B cell (primary cell): ENCODE data around the gene ZEB2.

ENCODE experiments used
- EZH2 ChIP-seq: IDR thresholded peaks from 2 replicates; pipeline ENCODE4 v1.6.1; 2012; ENCODE audit warnings: borderline replicate concordance, low read depth, mild to moderate bottlenecking, moderate library complexity, low read length; ENCODE audit not compliant: insufficient read depth, poor library complexity, severe bottlenecking
- TF ChIP-seq, protein P1 (sequence below): fragments of 200-600 bp; IDR thresholded peaks from one replicate; pipeline ENCODE4 v1.8.0; 2022; ENCODE audit warnings: antibody characterized with exemption, mild to moderate bottlenecking

DNA sequence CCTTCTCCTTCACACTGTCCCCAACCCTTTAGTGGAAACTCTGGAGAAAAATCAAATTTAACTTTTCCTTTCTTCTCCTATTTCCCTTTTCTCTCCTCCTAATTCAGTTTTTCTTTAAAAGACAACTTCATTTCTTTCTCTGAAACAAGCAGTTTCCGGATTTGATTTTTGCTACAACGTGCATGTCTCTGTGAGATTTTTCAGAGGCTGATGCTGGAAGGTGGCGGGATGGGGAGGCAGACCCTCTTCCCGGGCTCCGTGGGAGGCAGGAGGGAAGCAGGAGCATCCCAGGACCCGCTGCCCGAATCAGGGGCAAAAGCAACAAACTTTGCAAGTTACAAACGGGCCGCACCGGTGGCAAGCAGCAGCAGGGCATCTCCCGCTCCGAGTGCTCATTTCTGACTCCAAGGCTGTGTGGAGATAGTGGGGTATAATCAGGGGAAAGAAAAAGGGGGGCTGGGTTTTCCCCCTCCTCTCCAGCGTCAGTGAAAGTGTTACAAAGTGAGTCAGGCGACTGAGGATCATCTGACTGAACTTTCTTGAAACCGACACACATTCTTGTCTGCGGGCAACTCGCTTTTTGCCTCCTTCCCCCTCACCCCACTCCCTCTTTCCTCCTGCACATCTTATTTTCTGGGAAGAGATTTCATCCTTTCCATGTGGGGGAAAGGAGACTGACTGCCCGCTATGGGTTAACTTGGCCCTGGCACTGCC lies 6.4 kb downstream of the ZEB2 start:
- TF ChIP-seq, protein P1, sequence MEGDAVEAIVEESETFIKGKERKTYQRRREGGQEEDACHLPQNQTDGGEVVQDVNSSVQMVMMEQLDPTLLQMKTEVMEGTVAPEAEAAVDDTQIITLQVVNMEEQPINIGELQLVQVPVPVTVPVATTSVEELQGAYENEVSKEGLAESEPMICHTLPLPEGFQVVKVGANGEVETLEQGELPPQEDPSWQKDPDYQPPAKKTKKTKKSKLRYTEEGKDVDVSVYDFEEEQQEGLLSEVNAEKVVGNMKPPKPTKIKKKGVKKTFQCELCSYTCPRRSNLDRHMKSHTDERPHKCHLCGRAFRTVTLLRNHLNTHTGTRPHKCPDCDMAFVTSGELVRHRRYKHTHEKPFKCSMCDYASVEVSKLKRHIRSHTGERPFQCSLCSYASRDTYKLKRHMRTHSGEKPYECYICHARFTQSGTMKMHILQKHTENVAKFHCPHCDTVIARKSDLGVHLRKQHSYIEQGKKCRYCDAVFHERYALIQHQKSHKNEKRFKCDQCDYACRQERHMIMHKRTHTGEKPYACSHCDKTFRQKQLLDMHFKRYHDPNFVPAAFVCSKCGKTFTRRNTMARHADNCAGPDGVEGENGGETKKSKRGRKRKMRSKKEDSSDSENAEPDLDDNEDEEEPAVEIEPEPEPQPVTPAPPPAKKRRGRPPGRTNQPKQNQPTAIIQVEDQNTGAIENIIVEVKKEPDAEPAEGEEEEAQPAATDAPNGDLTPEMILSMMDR, result no peak
- no peak for TF ChIP-seq EZH2
